HG03139 (cell line): ENCODE measurements around the gene OPTC.
"Not testable (repeated sequence)": the region's sequence is repeated elsewhere in the genome, so short reads cannot be mapped to it uniquely, and the experiment has no call there.

Experiments used
- ATAC-seq: cut with Tn5 transposase; IDR thresholded peaks from one replicate; pipeline ENCODE4 v1.9.1; 2021; ENCODE audit not compliant: unreplicated experiment

The OPTC gene

GRCh38 chr1:203513585-203514031, 19.7 kb downstream of the OPTC start:
- ATAC-seq = no peak

GRCh38 chr1:203516184-203516583, 22.2 kb downstream of the OPTC start:
- no peak for ATAC-seq

GRCh38 chr1:203516906-203517305, 23.0 kb downstream of the OPTC start:
- ATAC-seq = no peak

GRCh38 chr1:203517426-203518110, 23.6 kb downstream of the OPTC start:
- no peak for ATAC-seq

GRCh38 chr1:203518139-203518538, 24.2 kb downstream of the OPTC start:
- not testable (repeated sequence) for ATAC-seq

GRCh38 chr1:203518541-203518940, 24.6 kb downstream of the OPTC start:
- ATAC-seq = no peak

GRCh38 chr1:203519053-203519840, 25.3 kb downstream of the OPTC start:
- ATAC-seq = no peak

- no peak for ATAC-seq
Measured at GRCh38 chr1:203519896-203520295, 25.9 kb downstream of the OPTC start.

- no peak for ATAC-seq
Measured at GRCh38 chr1:203520315-203520714, 26.4 kb downstream of the OPTC start.

GRCh38 chr1:203521074-203521794, 27.3 kb downstream of the OPTC start:
- no peak for ATAC-seq

- no peak for ATAC-seq
Measured at GRCh38 chr1:203521812-203522211, 27.9 kb downstream of the OPTC start.

GRCh38 chr1:203522237-203522636, 28.3 kb downstream of the OPTC start:
- no peak for ATAC-seq

- ATAC-seq = no peak
Measured at GRCh38 chr1:203523667-203524066, 29.7 kb downstream of the OPTC start.

- no peak for ATAC-seq
Measured at GRCh38 chr1:203524152-203524551, 30.2 kb downstream of the OPTC start.

- ATAC-seq = no peak
Measured at GRCh38 chr1:203524824-203525223, 30.9 kb downstream of the OPTC start.

- ATAC-seq = no peak
Measured at GRCh38 chr1:203525685-203526084, 31.7 kb downstream of the OPTC start.

- no peak for ATAC-seq
Measured at GRCh38 chr1:203526130-203526529, 32.2 kb downstream of the OPTC start.

GRCh38 chr1:203526572-203526971, 32.6 kb downstream of the OPTC start:
- ATAC-seq = no peak

GRCh38 chr1:203527013-203527412, 33.1 kb downstream of the OPTC start:
- no peak for ATAC-seq

- no peak for ATAC-seq
Measured at GRCh38 chr1:203528063-203528462, 34.1 kb downstream of the OPTC start.

GRCh38 chr1:203528976-203529835, 35.3 kb downstream of the OPTC start:
- no peak for ATAC-seq
